Midbrain (tissue), 1 donor: Measurements from ENCODE around the gene ZNF547.
A peak's percentile ranks its signal among the peaks of the same experiment; 100 is the strongest.
"Not testable (repeated sequence)": the region's sequence is repeated elsewhere in the genome, so short reads cannot be mapped to it uniquely, and the experiment has no call there.

Source experiments
- DNase-seq: peaks from one replicate; lab custom pipeline; 2025; lab: John Stamatoyannopoulos, UW

ZNF547 gene

GRCh38 chr19:57374647-57375046 is 11.3 kb downstream of the ZNF547 start:
- not testable (repeated sequence) for DNase-seq

DNA sequence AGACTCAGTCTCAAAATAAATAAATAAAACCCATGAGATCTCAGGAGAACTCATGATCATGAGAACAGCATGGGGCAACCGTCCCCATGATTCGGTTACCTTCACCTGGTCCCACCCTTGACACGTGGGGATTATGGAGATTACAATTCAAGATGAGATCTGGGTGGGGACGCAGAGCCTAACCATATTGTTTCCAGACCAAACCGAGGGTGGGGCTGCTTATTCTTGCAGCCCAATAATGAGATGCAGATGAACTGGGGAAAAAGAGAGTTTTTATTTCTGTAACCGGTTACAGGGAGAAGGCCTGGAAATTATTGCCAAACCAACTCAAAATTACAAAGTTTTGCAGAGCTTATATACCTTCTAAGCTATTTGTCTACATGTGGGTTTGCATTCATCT is 12.8 kb downstream of the ZNF547 start:
- DNase-seq: no peak

DNA sequence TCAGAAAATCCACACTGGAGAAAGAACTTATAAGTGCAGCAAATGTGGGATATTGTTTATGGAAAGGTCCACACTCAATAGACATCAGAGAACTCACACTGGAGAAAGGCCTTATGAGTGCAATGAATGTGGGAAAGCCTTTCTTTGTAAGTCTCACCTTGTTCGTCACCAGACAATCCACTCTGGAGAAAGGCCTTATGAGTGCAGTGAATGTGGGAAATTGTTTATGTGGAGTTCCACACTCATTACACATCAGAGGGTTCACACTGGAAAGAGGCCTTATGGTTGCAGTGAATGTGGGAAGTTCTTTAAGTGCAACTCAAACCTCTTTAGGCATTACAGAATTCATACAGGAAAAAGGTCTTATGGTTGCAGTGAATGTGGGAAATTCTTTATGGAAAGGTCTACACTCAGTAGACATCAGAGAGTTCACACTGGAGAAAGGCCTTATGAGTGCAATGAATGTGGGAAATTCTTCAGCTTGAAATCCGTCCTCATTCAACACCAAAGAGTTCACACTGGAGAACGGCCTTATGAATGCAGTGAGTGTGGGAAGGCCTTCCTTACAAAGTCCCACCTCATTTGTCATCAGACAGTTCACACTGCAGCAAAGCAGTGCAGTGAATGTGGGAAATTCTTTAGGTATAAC is 14.3 kb downstream of the ZNF547 start:
- DNase-seq: no peak

GRCh38 chr19:57380923-57381322 is 17.6 kb downstream of the ZNF547 start:
- no peak for DNase-seq

GRCh38 chr19:57382806-57383488 is 19.6 kb downstream of the ZNF547 start:
- DNase-seq: no peak

DNA sequence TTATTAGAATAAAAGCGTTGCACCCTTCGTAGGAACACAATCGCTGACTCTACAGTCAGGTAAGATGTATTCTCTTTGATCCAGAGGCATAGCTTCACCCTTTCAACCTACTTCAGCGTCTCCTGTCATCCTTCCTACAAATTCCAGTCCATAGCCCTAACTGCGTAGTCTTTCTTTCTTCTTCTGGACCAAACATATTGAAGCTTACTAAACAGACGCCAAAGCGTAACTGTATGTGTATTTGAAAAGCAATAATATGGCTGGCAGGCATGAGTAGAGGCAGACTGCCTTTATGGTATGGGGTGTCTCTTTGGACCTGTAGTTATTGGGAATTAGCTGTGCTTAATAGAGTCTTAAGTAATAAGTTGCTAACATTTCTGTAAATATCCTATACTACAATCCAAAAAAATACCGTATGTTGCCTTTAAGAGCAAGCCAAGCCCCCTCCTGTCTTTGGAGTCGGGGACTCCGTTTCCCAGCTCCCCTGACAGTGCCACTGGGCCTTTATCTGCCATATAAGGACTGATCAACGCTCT is 25.9 kb downstream of the ZNF547 start:
- no peak for DNase-seq

- DNase-seq: peak; percentile 99
Measured at GRCh38 chr19:57389730-57390598, 26.6 kb downstream of the ZNF547 start, which contains the start of gene ZNF548. TSS of gene ZNF548 (plus strand) at chr19:57389854. CDS start at chr19:57390100, 246 bp downstream.

DNA sequence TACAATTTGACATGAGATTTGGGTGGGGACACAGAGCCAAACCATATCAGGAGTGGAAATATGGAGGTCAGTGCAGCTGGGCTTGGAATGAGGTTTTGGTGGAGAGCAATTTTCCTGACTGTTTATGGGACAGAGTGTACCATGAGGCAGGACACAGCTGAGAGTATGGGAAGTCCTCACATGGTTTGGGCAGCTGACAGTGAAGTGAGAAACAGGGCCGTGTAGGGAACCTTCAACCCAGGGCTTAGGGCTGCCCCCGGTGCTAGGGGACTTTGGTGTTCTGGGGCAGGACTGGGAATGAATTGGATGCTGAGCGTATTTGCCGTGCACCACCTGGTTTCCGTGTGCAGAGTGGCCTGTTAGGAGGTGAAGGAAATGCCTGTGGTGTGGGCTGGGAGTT is 32.4 kb downstream of the ZNF547 start:
- DNase-seq: no peak

DNA sequence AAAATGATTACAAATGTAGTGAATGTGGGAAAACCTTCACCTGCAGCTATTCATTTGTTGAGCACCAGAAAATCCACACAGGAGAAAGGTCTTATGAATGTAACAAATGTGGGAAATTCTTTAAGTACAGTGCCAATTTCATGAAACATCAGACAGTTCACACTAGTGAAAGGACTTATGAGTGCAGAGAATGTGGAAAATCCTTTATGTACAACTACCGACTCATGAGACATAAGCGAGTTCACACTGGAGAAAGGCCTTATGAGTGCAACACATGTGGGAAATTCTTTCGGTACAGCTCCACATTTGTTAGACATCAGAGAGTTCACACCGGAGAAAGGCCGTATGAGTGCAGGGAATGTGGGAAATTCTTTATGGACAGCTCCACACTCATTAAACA is 35.5 kb downstream of the ZNF547 start:
- DNase-seq: no peak

DNA sequence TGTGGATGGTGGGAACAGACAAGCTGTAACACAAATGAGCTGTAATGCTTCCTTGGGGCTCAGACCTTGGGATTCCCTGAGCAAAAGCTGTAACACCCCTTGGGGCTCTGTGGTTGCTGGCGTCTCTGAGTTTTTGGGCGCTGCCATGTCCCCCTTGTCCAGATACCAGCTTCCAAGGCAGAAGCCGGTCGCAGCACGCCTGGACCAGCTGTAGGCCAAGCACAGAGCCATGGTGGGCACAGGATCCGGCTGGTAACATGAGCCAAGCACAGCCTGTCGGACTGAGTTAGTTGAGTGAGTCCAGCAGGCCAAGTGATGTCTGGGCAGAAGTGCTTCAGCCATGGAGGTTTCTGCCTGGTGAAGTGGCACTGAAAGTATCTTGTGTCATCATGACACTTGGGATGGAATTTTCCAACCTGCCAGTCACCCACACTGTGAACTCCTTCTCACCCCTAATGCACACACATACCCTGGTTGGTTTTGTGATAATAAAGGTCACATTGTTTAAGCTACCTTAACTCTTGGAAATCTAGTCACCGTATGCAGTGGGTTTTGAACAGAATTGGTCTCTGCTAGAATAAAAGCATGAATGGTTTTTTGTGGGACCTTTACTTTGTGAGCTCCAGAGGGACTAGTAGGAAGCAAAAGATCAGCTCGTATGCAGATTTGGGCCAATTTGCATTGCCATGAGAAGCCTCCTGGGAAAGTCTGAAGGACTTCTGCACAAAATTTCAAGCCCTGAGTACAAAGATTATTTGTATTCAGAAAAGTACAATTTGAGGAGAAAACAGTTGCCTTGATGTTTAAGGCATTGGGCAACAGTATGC is 40.6 kb downstream of the ZNF547 start:
- DNase-seq: no peak

GRCh38 chr19:57406516-57407123 is 43.3 kb downstream of the ZNF547 start:
- DNase-seq: peak; percentile 30

- DNase-seq: peak; percentile 97
Measured at GRCh38 chr19:57410877-57411671, 47.7 kb downstream of the ZNF547 start, which contains the start of gene ZNF17. TSS of gene ZNF17 (plus strand) at chr19:57411161. CDS start at chr19:57413616, 2,455 bp downstream.

DNA sequence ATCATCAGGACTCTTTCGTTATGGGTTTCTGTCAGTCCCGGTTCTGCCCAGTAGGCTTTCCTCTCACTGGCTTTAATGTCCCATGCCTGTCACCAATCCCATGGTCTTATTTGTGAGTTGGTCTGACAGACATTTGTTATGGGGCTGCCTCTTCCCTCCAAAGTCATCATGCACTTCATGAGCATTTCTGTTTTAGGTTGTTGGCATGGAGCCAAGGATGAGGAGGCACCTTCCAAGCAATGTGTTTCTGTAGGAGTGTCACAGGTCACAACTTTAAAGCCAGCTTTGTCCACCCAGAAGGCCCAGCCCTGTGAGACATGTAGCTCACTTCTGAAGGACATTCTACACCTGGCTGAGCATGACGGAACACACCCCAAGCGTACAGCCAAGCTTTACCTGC is 56.1 kb downstream of the ZNF547 start:
- no peak for DNase-seq

DNA sequence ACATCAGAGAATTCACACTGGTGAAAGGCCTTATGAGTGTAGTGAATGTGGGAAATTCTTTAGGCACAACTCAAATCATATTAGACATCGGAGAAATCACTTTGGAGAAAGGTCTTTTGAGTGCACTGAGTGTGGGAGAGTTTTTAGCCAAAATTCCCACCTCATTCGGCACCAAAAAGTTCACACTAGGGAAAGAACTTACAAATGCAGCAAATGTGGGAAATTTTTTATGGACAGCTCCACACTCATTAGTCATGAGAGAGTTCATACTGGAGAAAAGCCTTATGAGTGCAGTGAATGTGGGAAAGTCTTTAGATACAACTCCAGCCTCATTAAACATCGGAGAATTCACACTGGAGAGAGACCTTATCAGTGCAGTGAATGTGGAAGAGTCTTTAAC is 57.7 kb downstream of the ZNF547 start:
- DNase-seq: no peak
